ENCODE measurements around the gene GALNT14. TPM values are rescaled to one million over a fixed set of nuclear protein-coding genes. Genes with fewer than 3 reads are reported as not detected.

Gene GALNT14
- total RNA-seq, 1 experiment from 2014 or later: 1.6 TPM

DNA sequence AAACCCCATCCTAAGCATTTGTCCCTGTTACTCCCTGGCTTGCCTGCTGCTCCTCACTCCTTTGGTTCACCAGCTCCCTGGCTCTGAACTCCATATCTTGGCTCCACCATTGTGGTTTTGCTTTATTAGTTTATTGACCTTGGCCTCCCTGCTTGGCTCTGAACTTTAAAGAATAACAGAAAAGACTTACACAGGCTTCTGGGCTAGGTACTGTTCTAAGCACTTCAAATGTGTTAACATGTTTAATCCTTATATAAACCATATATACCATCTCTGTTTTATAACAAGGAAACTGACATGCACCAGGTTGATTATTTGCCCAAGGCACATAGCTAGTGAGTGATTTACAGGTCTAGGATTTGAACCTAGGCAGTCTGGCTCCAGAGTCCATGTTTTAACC, 181.2 kb downstream of the GALNT14 start:
- Histone ChIP-seq H3K27me3 (ENCODE audit: low read length) (no peaks in the 10 kb centered on the region), H3K27ac (ENCODE audit: low read length) (no peak overlapping the region), H3K36me3 (ENCODE audit: insufficient read depth, low read length) (no peaks in the 10 kb centered on the region), H3K4me2 (ENCODE audit: low read depth, low read length, poor library complexity, severe bottlenecking) (no peak overlapping the region), H2AFZ (ENCODE audit: low read length) (no peak overlapping the region), H3K9me3 (ENCODE audit: low read length) (no peaks in the 10 kb centered on the region), H3K4me3 (ENCODE audit: low read length) (no peak overlapping the region), H3K4me1 (ENCODE audit: low read length) (no peaks in the 10 kb centered on the region), H3K79me2 (ENCODE audit: low read length) (no peaks in the 10 kb centered on the region), H4K20me1 (ENCODE audit: insufficient read depth, low read depth, low read length) (no peaks in the 10 kb centered on the region), H3K9ac (ENCODE audit: low read length) (no peak overlapping the region), H3K9me2 (replicated peaks; ENCODE audit: insufficient read depth, low read length) (no peaks in the 10 kb centered on the region)
- DNase-seq: no peak

- no peaks in the 10 kb centered on the region for H3K4me1 ChIP-seq (ENCODE audit: low read length)
- no peak overlapping the region for H2AFZ ChIP-seq (ENCODE audit: low read length)
- no peaks in the 10 kb centered on the region for H3K36me3 ChIP-seq (ENCODE audit: insufficient read depth, low read length)
- H3K9ac ChIP-seq (ENCODE audit: low read length): no peak overlapping the region
- H4K20me1 ChIP-seq (ENCODE audit: insufficient read depth, low read depth, low read length): no peaks in the 10 kb centered on the region
- DNase-seq: no peak
- no peaks in the 10 kb centered on the region for H3K9me2 ChIP-seq (replicated peaks; ENCODE audit: insufficient read depth, low read length)
- H3K9me3 ChIP-seq (ENCODE audit: low read length): no peaks in the 10 kb centered on the region
- H3K27me3 ChIP-seq (ENCODE audit: low read length): no peaks in the 10 kb centered on the region
- no peak overlapping the region for H3K4me2 ChIP-seq (ENCODE audit: low read depth, low read length, poor library complexity, severe bottlenecking)
- H3K27ac ChIP-seq (ENCODE audit: low read length): no peak overlapping the region
- no peaks in the 10 kb centered on the region for H3K79me2 ChIP-seq (ENCODE audit: low read length)
- H3K4me3 ChIP-seq (ENCODE audit: low read length): no peak overlapping the region
These were observed 182.6 kb downstream of the GALNT14 start for GRCh38 chr2:30955516-30956132.

DNA sequence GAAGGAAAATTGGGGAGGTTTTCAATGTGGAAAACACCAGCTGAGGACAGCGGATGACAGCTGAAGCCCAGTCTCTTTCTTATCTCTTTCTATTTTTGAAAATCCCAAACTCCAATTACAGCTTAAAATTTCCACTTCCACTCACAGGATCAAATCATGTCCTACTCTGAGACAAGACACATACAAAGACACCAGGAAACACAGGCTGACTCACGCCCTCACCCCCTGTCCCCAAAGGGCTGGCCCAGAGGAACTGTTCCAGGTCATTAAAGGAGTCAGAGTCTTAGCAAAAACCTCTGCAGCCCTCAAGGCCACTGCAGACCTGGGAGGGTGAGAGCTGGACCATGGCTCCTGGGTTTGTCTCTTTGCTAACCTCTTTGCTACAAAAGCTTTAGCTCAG, 187.9 kb downstream of the GALNT14 start:
- Histone ChIP-seq H3K9ac (ENCODE audit: low read length) (no peak overlapping the region), H3K79me2 (ENCODE audit: low read length) (no peaks in the 10 kb centered on the region), H4K20me1 (ENCODE audit: insufficient read depth, low read depth, low read length) (no peaks in the 10 kb centered on the region), H3K27ac (ENCODE audit: low read length) (no peak overlapping the region), H3K4me1 (ENCODE audit: low read length) (no peaks in the 10 kb centered on the region), H3K27me3 (ENCODE audit: low read length) (no peaks in the 10 kb centered on the region), H3K36me3 (ENCODE audit: insufficient read depth, low read length) (no peaks in the 10 kb centered on the region), H3K9me2 (replicated peaks; ENCODE audit: insufficient read depth, low read length) (no peaks in the 10 kb centered on the region), H3K4me2 (ENCODE audit: low read depth, low read length, poor library complexity, severe bottlenecking) (no peak overlapping the region), H3K4me3 (ENCODE audit: low read length) (no peak overlapping the region), H2AFZ (ENCODE audit: low read length) (no peak overlapping the region), H3K9me3 (ENCODE audit: low read length) (no peaks in the 10 kb centered on the region)
- DNase-seq: no peak

GRCh38 chr2:30949435-30949834, 188.8 kb downstream of the GALNT14 start:
- no peak overlapping the region for H3K9ac ChIP-seq (ENCODE audit: low read length)
- no peak overlapping the region for H3K27ac ChIP-seq (ENCODE audit: low read length)
- no peak overlapping the region for H2AFZ ChIP-seq (ENCODE audit: low read length)
- no peaks in the 10 kb centered on the region for H3K9me2 ChIP-seq (replicated peaks; ENCODE audit: insufficient read depth, low read length)
- DNase-seq: no peak
- no peaks in the 10 kb centered on the region for H3K36me3 ChIP-seq (ENCODE audit: insufficient read depth, low read length)
- no peaks in the 10 kb centered on the region for H3K79me2 ChIP-seq (ENCODE audit: low read length)
- no peaks in the 10 kb centered on the region for H3K9me3 ChIP-seq (ENCODE audit: low read length)
- no peak overlapping the region for H3K4me3 ChIP-seq (ENCODE audit: low read length)
- H4K20me1 ChIP-seq (ENCODE audit: insufficient read depth, low read depth, low read length): no peaks in the 10 kb centered on the region
- no peaks in the 10 kb centered on the region for H3K4me1 ChIP-seq (ENCODE audit: low read length)
- H3K4me2 ChIP-seq (ENCODE audit: low read depth, low read length, poor library complexity, severe bottlenecking): no peak overlapping the region
- no peaks in the 10 kb centered on the region for H3K27me3 ChIP-seq (ENCODE audit: low read length)

- H3K27ac ChIP-seq (ENCODE audit: low read length): no peak overlapping the region
- no peak overlapping the region for H3K4me2 ChIP-seq (ENCODE audit: low read depth, low read length, poor library complexity, severe bottlenecking)
- H3K79me2 ChIP-seq (ENCODE audit: low read length): no peaks in the 10 kb centered on the region
- no peak overlapping the region for H3K9ac ChIP-seq (ENCODE audit: low read length)
- no peak overlapping the region for H2AFZ ChIP-seq (ENCODE audit: low read length)
- no peaks in the 10 kb centered on the region for H4K20me1 ChIP-seq (ENCODE audit: insufficient read depth, low read depth, low read length)
- no peaks in the 10 kb centered on the region for H3K4me1 ChIP-seq (ENCODE audit: low read length)
- no peaks in the 10 kb centered on the region for H3K36me3 ChIP-seq (ENCODE audit: insufficient read depth, low read length)
- no peak for DNase-seq
- H3K9me3 ChIP-seq (ENCODE audit: low read length): no peaks in the 10 kb centered on the region
- no peak overlapping the region for H3K4me3 ChIP-seq (ENCODE audit: low read length)
- H3K27me3 ChIP-seq (ENCODE audit: low read length): no peaks in the 10 kb centered on the region
- H3K9me2 ChIP-seq (replicated peaks; ENCODE audit: insufficient read depth, low read length): no peaks in the 10 kb centered on the region
These were observed 189.4 kb downstream of the GALNT14 start for GRCh38 chr2:30948857-30949256.

DNA sequence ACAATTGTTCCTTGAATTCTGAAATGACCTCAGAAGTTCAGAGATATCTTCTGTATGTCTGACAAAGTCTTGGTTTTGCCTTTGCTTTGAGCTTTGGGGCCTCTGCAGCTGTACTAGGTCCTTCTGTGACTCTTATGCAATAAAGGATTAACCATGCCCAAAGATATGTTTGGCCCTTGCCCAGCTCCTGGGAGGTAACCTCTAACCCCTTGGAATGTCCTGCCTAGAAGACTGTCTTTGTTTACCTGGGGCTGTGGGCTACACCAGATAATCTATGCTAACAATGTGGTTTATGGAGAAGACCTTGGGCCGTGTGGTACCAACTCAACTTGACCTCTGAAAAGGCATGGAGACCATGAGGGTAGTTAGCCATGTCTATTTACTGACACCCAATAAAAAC, 190.1 kb downstream of the GALNT14 start:
- H3K9me3 ChIP-seq (ENCODE audit: low read length): no peaks in the 10 kb centered on the region
- H3K36me3 ChIP-seq (ENCODE audit: insufficient read depth, low read length): no peaks in the 10 kb centered on the region
- no peak overlapping the region for H3K4me3 ChIP-seq (ENCODE audit: low read length)
- H3K4me2 ChIP-seq (ENCODE audit: low read depth, low read length, poor library complexity, severe bottlenecking): no peak overlapping the region
- no peaks in the 10 kb centered on the region for H3K79me2 ChIP-seq (ENCODE audit: low read length)
- no peaks in the 10 kb centered on the region for H3K27me3 ChIP-seq (ENCODE audit: low read length)
- no peaks in the 10 kb centered on the region for H3K4me1 ChIP-seq (ENCODE audit: low read length)
- no peaks in the 10 kb centered on the region for H4K20me1 ChIP-seq (ENCODE audit: insufficient read depth, low read depth, low read length)
- no peak overlapping the region for H2AFZ ChIP-seq (ENCODE audit: low read length)
- no peak overlapping the region for H3K27ac ChIP-seq (ENCODE audit: low read length)
- H3K9ac ChIP-seq (ENCODE audit: low read length): no peak overlapping the region
- no peaks in the 10 kb centered on the region for H3K9me2 ChIP-seq (replicated peaks; ENCODE audit: insufficient read depth, low read length)
- DNase-seq: no peak

- H3K4me2 ChIP-seq (ENCODE audit: low read depth, low read length, poor library complexity, severe bottlenecking): no peak overlapping the region
- H3K27ac ChIP-seq (ENCODE audit: low read length): no peak overlapping the region
- H2AFZ ChIP-seq (ENCODE audit: low read length): no peak overlapping the region
- H3K9me2 ChIP-seq (replicated peaks; ENCODE audit: insufficient read depth, low read length): no peaks in the 10 kb centered on the region
- H3K9ac ChIP-seq (ENCODE audit: low read length): no peak overlapping the region
- H3K79me2 ChIP-seq (ENCODE audit: low read length): no peaks in the 10 kb centered on the region
- H3K9me3 ChIP-seq (ENCODE audit: low read length): no peaks in the 10 kb centered on the region
- no peaks in the 10 kb centered on the region for H3K4me1 ChIP-seq (ENCODE audit: low read length)
- H4K20me1 ChIP-seq (ENCODE audit: insufficient read depth, low read depth, low read length): no peaks in the 10 kb centered on the region
- H3K36me3 ChIP-seq (ENCODE audit: insufficient read depth, low read length): no peaks in the 10 kb centered on the region
- no peak overlapping the region for H3K4me3 ChIP-seq (ENCODE audit: low read length)
- DNase-seq: no peak
- no peaks in the 10 kb centered on the region for H3K27me3 ChIP-seq (ENCODE audit: low read length)
These were observed 190.6 kb downstream of the GALNT14 start for GRCh38 chr2:30947686-30948085.

DNA sequence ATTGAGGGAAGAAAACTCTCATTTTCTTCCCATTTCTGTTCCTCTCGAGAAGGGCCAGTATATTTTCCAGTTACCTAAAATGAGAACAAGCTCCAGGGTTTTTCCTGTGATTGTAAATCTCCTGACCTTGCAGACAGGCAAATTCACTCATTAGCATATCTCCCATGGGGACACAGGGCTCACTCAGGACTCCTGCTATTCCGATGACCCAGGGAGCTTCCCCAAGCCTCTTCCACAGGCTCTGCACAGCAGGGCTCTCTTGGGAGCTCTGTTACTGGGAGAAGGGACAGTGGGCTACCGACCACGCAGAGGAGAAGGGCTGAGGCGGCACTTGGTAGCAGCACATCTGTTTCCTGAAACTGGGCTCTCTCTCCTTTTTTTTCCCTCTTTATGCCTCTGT, 195.8 kb downstream of the GALNT14 start:
- Histone ChIP-seq H3K36me3 (ENCODE audit: insufficient read depth, low read length) (no peaks in the 10 kb centered on the region), H4K20me1 (ENCODE audit: insufficient read depth, low read depth, low read length) (no peaks in the 10 kb centered on the region), H3K9me2 (replicated peaks; ENCODE audit: insufficient read depth, low read length) (no peaks in the 10 kb centered on the region), H3K9ac (ENCODE audit: low read length) (no peak overlapping the region), H3K9me3 (ENCODE audit: low read length) (no peaks in the 10 kb centered on the region), H3K27ac (ENCODE audit: low read length) (no peak overlapping the region), H3K4me3 (ENCODE audit: low read length) (no peak overlapping the region), H3K4me1 (ENCODE audit: low read length) (peaks cover 3% of the 10 kb centered on the region; the same call in 1 of the 2 replicates), H3K79me2 (ENCODE audit: low read length) (no peaks in the 10 kb centered on the region), H3K27me3 (ENCODE audit: low read length) (no peaks in the 10 kb centered on the region), H2AFZ (ENCODE audit: low read length) (no peak overlapping the region), H3K4me2 (ENCODE audit: low read depth, low read length, poor library complexity, severe bottlenecking) (no peak overlapping the region)
- no peak for DNase-seq

DNA sequence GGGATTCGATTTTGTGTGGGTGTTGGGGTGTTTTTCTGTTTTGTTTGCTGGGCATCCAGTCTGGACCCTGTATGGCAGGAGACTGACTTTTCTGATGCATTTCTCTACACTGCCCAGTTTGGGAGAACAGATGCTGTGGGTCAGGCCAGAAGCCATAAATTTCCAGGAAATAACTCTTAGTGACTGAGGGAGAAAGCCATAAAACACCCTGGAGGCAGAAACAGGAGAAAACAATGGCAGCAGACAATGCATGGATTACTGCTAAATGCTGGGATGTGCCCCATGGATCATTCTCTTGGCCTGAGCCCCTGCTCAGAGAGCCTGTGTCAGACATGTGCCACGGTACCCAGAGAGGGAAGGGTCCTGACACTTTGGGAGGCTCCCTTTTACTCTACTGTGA, 197.4 kb downstream of the GALNT14 start:
- Histone ChIP-seq H3K4me3 (ENCODE audit: low read length) (no peak overlapping the region), H4K20me1 (ENCODE audit: insufficient read depth, low read depth, low read length) (no peaks in the 10 kb centered on the region), H3K9me3 (ENCODE audit: low read length) (no peaks in the 10 kb centered on the region), H3K79me2 (ENCODE audit: low read length) (no peaks in the 10 kb centered on the region), H3K27ac (ENCODE audit: low read length) (no peak overlapping the region), H3K9ac (ENCODE audit: low read length) (no peak overlapping the region), H2AFZ (ENCODE audit: low read length) (no peak overlapping the region), H3K9me2 (replicated peaks; ENCODE audit: insufficient read depth, low read length) (no peaks in the 10 kb centered on the region), H3K36me3 (ENCODE audit: insufficient read depth, low read length) (no peaks in the 10 kb centered on the region), H3K4me2 (ENCODE audit: low read depth, low read length, poor library complexity, severe bottlenecking) (no peak overlapping the region), H3K27me3 (ENCODE audit: low read length) (no peaks in the 10 kb centered on the region), H3K4me1 (ENCODE audit: low read length) (peaks cover 3% of the 10 kb centered on the region; the same call in 1 of the 2 replicates)
- no peak for DNase-seq
